Bronchus fibroblast of lung (primary cell): ENCODE data around the gene KRT38. TPM values are rescaled to one million over a fixed set of nuclear protein-coding genes. Genes with fewer than 3 reads are reported as not detected.

Experiments
- total RNA-seq: library from RNA; depleted of rRNA; stranded (reverse); fragments of >200 nt; gene quantifications from 2 replicates; pipeline ENCODE4 v1.2.3, GENCODE V29; 2015

KRT38 gene
- not detected in 2 replicates for total RNA-seq

DNA sequence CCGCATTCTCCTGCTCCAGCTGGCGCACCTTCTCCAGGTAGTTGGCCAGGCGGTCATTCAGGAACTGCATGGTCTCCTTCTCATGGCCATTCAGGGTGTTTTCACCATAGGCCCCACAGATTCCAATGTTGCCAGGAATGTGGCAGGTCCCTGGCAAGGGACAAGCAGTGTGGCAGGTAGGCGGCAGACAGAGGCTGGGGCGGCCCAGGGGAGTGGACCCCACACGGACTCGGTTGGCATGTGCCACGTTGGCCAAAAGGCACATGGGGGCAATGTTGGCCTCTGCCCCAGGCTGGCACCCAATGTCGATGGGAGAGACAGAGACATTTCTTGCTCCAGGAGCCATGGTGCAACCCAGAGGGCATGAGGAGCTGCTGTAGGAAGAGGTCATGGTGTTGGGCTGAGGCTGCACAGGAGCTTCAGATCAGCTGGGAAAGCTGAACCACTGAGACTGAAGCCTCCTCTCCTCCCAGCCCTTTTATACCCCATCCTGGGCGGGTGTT is at the start of gene KRT38:
Gene KRT38 (minus strand): TSS at position 453 of the 503 bp plus-strand sequence. CDS start 62 bp downstream, at position 391.

DNA sequence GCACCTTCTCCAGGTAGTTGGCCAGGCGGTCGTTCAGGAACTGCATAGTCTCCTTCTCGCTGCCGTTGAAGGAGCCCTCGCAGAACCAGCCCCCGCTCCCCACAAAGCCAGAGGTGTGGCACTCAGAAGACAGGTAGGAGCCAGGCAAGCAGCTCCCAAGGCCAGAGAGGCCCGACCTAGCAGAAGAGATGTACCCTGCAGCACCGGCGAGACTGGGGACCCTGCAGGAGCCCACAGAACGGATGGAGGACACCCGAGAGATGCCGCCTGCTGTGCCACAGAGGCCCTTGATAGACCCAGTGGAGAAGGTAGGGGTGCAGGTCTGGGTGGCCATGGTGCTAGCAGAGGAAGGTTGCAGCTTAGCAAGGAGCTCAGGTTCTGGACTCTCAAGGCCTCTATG is 48.7 kb upstream of the KRT38 start, which contains the start of gene KRT36:
Gene KRT36 (minus strand): TSS at position 380 of the 400 bp plus-strand sequence. CDS start 46 bp downstream, at position 334.

DNA sequence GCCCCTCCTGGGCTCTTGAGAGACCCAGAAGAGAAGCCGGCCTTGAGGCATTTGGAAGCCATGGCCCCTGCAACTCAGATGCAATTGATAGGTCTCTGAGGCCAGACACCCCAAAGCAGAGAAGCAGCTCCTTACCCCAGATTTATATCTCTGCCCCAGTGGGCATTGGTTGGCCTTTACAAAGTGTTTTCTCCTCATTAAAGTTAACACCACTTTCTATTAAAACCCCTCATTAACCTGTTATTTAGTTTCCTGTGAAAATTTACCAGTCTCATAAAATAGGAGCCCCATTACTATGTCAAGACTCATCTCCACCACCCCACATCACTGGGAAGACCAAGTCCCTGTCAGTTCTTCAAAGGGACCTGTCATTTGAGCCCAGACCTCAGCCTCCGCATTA is 40.3 kb upstream of the KRT38 start, which contains the start of gene KRT35:
Gene KRT35 (minus strand): TSS at position 116 of the 400 bp plus-strand sequence. CDS start 54 bp downstream, at position 62.

DNA sequence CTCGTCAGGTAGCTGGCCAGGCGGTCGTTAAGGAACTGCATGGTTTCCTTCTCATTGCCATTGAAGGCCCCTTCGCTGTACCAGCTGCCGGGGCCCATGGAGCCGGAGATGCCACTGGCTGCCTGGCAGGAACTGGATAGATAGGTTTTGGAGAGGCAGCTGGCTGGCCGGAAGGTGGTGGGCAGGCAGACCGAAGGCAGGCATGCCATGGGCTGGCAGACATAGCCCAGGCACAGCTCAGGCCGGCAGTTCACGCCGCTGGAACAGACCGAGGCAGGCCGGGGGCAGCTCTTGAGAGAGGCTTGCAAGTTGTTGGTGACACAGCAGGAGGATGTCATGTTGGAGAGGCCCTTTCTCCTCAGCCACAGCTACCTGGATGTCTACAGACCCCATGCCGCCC is 26.2 kb upstream of the KRT38 start, which contains the start of gene KRT32:
Gene KRT32 (minus strand): TSS at position 399 of the 400 bp plus-strand sequence. CDS start 61 bp downstream, at position 338.

DNA sequence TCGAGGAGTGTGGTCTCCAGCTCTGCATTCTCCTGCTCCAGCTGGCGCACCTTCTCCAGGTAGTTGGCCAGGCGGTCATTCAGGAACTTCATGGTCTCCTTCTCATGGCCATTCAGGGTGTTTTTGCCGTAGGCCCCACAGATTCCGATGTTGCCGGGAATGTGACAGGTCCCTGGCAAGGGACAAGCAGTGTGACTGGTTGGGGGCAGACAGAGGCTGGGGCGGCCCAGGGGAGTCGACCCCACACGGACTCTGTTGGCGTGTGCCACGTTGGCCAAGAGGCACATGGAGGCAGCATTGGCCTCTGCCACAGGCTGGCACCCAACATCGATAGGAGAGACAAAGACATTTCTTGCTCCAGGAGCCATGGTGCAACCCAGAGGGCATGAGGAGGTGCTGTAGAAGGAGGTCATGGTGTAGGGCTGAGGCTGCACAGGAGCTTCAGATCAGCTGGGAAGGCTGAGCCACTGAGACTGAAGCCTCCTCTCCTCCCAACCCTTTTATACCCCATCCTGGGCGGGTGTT is 16.6 kb downstream of the KRT38 start, which contains the start of gene KRT37:
Gene KRT37 (minus strand): TSS at position 475 of the 525 bp plus-strand sequence. CDS start 62 bp downstream, at position 413.

DNA sequence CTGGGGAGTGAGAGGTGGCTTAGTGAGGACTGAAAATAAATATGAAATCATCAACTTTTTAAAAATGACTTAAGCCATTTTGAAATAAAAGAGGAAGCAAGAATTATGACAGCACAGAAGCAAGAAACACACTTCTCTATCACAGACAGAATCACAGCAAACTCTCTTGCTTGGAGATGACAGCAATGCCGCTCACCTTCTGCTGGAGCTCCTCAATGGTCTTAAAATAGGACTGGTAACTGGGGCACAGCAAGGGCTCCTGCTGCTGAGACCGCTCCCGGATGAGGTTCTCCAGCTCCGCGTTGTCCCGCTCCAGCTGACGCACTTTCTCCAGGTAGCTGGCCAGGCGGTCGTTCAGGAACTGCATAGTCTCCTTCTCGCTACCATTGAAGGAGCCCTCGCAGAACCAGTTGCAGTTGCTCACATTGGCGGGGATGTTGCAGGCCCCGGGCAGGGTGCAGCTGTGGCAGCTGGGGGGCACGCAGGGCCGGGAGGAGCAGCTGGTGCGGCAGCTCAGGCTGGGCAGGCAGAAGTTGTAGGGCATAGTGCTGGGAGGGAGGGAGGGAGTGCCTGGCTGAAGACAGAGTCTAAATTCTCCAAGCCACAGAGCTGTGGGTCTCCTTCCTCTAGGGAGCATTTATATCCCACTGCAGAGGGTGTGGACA is 43.7 kb downstream of the KRT38 start, which contains the start of gene KRT31:
Gene KRT31 (minus strand): TSS at position 613 of the 665 bp plus-strand sequence. CDS start 69 bp downstream, at position 544.

Other genes with a start within 250 kb of the KRT38 start
- gene KRTAP9-2, start 214.3 kb downstream of the KRT38 start, total RNA-seq: not detected in 2 replicates
- not detected in 2 replicates for gene KRTAP9-3, start 208.5 kb downstream of the KRT38 start, total RNA-seq
- not detected in 2 replicates for gene KRTAP9-8, start 203.0 kb downstream of the KRT38 start, total RNA-seq
- not detected in 2 replicates for gene KRTAP9-4, start 191.3 kb downstream of the KRT38 start, total RNA-seq
- gene KRTAP9-9, start 185.6 kb downstream of the KRT38 start, total RNA-seq: not detected in 2 replicates
- not detected in 2 replicates for gene KRTAP9-6, start 175.6 kb downstream of the KRT38 start, total RNA-seq
- gene KRTAP9-7, start 165.3 kb downstream of the KRT38 start, total RNA-seq: not detected in 2 replicates
- not detected in 2 replicates for gene KRTAP29-1, start 138.1 kb downstream of the KRT38 start, total RNA-seq
- gene KRTAP16-1, start 131.7 kb downstream of the KRT38 start, total RNA-seq: not detected in 2 replicates
- not detected in 2 replicates for gene KRTAP17-1, start 125.3 kb downstream of the KRT38 start, total RNA-seq
- gene KRT33A, start 90.2 kb downstream of the KRT38 start, total RNA-seq: not detected in 2 replicates
- not detected in 2 replicates for gene KRT33B, start 71.2 kb downstream of the KRT38 start, total RNA-seq
- gene KRT34, start 58.7 kb downstream of the KRT38 start, total RNA-seq: 0.89 and 1.0 TPM in 2 replicates
- not detected in 2 replicates for gene KRT31, start 43.4 kb downstream of the KRT38 start, total RNA-seq
- gene KRT37, start 16.4 kb downstream of the KRT38 start, total RNA-seq: not detected in 2 replicates
- not detected in 2 replicates for gene KRT32, start 26.4 kb upstream of the KRT38 start, total RNA-seq
- not detected in 2 replicates for gene KRT35, start 40.2 kb upstream of the KRT38 start, total RNA-seq
- gene KRT36, start 48.9 kb upstream of the KRT38 start, total RNA-seq: not detected in 2 replicates
- gene KRT13, start 64.6 kb upstream of the KRT38 start, total RNA-seq: not detected in 2 replicates
- 0.45 and 0.67 TPM in 2 replicates for gene KRT15, start 77.9 kb upstream of the KRT38 start, total RNA-seq
- 14.7 and 16.1 TPM in 2 replicates for gene KRT19, start 87.3 kb upstream of the KRT38 start, total RNA-seq
- not detected in 2 replicates for gene KRT9, start 131.1 kb upstream of the KRT38 start, total RNA-seq
- not detected in 2 replicates for gene KRT14, start 145.9 kb upstream of the KRT38 start, total RNA-seq
- gene KRT16, start 171.8 kb upstream of the KRT38 start, total RNA-seq: not detected in 2 replicates
- 0.89 and 3.7 TPM in 2 replicates for gene KRT17, start 183.6 kb upstream of the KRT38 start, total RNA-seq
- gene EIF1, start 247.9 kb upstream of the KRT38 start, total RNA-seq: 86.2 and 95.7 TPM in 2 replicates